HG03571 (cell line): Measurements from ENCODE around the gene RIPK4.

Source experiments
- ATAC-seq: cut with Tn5 transposase; IDR thresholded peaks from one replicate; pipeline ENCODE4 v1.9.1; 2021; ENCODE audit not compliant: unreplicated experiment

The RIPK4 gene

GRCh38 chr21:41755258-41755933 lies 11.5 kb downstream of the RIPK4 start:
- no peak for ATAC-seq

DNA sequence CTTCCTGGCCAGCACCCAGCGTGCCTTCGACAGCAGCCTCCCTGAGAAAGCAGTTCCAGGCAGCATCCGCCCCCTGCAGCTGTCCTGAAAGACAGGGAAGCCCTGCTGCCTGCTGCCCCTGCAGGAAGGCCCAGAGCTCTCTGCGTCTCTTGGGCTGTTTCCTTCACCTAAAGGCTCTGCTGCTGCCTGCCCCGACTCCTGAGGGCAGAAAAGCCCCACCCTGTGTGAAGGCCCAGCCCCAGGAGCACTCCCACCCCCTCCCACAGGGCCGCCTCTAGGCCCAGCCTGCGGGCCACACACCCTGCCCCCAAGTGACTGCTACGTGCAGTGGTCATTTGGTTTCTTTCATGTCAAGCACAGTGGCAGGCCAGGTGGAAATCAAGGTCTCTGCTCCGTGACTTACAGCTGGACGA lies 12.4 kb downstream of the RIPK4 start:
- no peak for ATAC-seq

DNA sequence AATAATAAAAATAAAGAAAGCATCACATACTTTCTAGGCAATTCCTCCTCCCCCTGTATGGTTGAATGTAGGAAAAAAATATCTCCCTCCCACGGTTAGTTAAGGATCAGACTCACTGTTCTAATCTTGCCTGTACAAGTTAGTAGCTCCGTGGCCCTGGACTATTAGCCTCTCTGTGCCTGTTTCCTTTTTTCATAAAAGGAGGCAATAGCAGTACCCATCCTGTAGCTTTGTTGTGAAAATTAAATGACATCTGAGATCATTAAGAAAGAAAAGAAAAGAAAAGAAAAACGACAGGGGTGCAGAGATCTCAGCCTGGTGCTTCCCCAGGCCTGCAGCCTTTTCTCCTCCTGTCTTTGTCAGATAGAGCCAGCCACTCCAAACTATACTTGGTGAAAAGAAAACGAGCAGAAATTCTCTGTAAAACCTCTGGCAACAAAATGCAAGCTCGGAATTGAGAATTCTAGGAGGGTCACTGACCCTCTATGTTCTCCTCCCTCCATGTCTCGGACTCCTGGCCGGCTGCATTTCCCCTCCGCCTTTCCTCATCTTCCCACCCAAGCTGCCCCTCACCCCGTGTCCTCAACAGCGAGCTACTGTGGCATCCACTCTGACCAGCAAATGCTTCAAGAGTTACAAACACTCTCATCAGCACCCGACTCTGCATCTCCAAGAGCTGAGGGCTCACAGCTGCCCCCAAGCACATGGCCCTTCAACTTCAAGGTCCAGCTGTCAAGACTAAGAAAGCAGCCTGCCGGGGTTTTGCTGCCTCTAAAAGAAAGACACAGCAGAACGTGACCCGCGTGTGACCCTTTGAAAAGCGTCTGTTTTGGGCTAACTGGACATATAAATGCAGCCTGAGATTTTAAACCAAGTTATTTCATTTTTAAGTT lies 13.6 kb downstream of the RIPK4 start:
- no peak for ATAC-seq

DNA sequence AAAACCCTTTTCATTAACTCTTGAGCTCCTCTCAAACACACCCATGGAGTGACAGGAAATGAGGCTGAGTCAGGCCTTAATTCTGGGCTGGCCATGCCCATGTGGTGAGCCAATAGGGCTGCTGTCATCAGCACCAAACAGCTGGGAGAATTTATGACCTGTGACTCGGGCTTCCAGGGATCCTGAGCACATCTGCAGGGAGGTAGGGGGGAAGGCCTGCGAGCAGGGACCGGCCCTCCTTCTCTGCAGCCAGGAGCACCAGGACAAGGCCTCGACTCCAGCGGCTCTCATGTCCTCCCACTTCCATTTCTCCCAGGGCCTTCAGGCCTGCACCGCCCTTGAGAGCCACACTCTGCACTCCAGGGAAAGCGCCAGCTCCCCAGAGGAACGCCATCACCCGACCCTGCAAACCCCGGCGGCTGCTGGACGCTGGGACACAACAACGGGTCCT lies 14.6 kb downstream of the RIPK4 start:
- ATAC-seq = no peak

GRCh38 chr21:41751611-41752011 lies 15.2 kb downstream of the RIPK4 start:
- no peak for ATAC-seq

DNA sequence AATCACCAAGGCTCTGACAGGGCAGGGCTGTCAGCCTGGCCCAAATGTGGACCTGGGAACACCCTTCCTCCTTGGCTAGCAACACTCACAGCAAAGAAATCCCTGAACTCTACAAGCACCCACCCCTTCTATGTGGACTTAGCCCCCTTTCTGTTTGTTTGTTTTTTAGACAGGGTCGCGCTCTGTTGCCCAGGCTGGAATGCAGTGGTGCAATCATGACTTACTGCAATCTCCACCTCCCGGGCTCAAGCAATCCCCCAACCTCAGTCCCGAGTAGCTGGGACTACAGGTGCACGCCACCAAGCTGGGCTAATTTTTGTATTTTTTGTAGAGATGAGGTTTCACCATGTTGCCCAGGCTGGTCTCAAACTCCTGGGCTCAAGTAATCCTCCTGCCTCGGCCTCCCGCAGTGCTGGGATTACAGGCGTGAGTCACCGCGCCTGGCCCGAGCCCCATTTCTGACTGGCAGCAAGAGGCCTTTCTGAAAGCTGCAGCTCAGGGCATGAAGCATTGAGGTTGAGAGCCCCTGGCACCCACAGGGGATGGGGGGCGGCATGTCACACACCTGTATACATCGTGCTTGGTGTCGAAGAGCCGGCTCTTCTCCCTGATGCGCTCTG lies 16.2 kb downstream of the RIPK4 start:
- no peak for ATAC-seq

GRCh38 chr21:41750051-41750450 lies 16.8 kb downstream of the RIPK4 start:
- ATAC-seq = no peak

DNA sequence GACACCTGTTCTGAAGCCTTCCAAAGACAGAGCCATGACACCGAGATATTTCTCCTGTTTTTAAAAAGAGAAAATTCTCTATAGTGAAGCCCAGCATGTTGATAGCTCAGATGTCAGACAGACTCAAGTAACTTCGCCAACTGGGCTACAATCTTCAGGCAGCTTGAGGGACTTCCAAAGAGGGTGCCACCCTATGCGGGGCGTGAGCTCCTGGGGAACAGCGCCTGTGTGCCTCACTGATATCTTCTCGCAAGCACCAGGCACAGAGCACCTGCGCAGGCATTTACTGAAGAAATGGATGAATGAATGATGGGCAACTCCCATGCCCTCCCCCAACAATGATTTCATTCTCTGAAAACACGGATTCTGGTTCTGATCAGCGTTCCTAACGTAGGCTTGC lies 17.6 kb downstream of the RIPK4 start:
- no peak for ATAC-seq

GRCh38 chr21:41747943-41748738 lies 18.7 kb downstream of the RIPK4 start:
- ATAC-seq = no peak

DNA sequence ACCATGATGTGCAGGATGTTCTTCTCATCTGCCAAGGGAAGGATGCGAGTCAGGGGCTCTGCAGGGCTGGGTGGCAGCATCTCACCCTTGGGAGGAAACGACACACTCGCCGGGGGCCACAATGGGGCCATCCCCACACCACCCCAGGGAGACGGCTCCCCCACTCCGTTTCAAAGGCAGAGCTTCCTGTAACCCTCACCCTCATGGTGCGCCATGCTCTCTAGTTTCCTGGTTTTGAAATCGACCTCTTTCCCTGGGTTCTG lies 20.2 kb downstream of the RIPK4 start:
- ATAC-seq = no peak

- no peak for ATAC-seq
Observed at GRCh38 chr21:41745971-41746743, 20.7 kb downstream of the RIPK4 start.

DNA sequence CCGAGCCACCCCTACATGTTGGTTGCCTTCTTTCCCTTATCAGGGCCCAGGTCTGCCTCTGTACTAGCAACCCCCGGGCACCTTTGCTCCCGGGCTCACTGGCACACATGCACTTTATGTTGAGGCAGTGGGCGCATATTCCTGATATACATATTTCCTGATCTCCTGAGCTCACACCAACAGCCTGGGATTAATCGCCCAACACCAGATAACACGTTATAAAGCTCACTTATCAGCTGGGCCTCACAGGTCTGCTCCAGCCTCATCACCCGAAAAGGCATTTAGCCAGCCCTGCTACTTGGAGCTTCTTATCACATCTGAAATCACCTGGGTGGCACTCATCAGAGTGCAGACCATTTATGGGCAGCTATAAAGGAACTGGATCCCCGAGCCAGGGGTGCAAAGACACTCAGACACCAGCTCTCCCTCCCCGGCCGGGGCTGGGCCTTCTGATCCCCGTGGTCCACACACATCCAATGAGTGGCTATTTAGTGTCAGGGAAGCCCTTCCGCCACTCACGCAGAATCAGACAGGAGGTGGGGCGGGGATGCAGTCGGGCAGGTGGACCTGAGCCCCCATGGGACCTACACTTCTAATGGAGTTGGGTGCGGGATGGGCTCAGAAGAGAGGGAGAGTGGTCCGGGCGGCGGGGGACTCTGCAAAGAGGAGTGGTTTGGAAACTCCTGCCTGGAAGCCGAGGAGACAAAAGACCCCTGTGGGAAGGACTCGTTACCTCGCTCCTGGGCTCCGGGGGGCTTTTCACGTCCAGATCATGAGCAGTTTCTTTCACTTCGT lies 21.6 kb downstream of the RIPK4 start:
- no peak for ATAC-seq

GRCh38 chr21:41744028-41744930 lies 22.6 kb downstream of the RIPK4 start:
- ATAC-seq = no peak

- ATAC-seq = no peak
Observed at GRCh38 chr21:41743321-41744027, 23.4 kb downstream of the RIPK4 start.

- no peak for ATAC-seq
Observed at GRCh38 chr21:41742073-41742875, 24.6 kb downstream of the RIPK4 start.

- no peak for ATAC-seq
Observed at GRCh38 chr21:41741253-41742072, 25.4 kb downstream of the RIPK4 start.
